Astrocyte (in vitro differentiated cells and primary cell): ENCODE measurements around the gene PCMT1. TPM values are rescaled to one million over a fixed set of nuclear protein-coding genes. Genes with fewer than 3 reads are reported as not detected.
"Not testable (repeated sequence)": the region's sequence is repeated elsewhere in the genome, so short reads cannot be mapped to it uniquely, and the experiment has no call there.

ENCODE experiments used
- DNase-seq: peaks from one replicate; pipeline ENCODE4 v3.0.0-alpha.2; 2010; ENCODE audit warnings: low read depth
- FAIRE-seq: peaks from 2 replicates; lab custom pipeline; 2011; peaks lifted over from hg19 to GRCh38; lab: Jason Lieb, UNC
- H2AFZ ChIP-seq: 2 replicates; pipeline ENCODE4 v1.6.0; 2012; ENCODE audit warnings: low read depth, low read length, inconsistent platforms
- H3K27ac ChIP-seq: 2 replicates; pipeline ENCODE4 v1.5.1; 2011; ENCODE audit warnings: low read depth, low read length, inconsistent platforms
- H3K27me3 ChIP-seq: 2 replicates; pipeline ENCODE4 v1.6.0; 2011; ENCODE audit warnings: low read length, inconsistent platforms; ENCODE audit not compliant: insufficient read depth
- H3K36me3 ChIP-seq: 2 replicates; pipeline ENCODE4 v1.5.1; 2011; ENCODE audit warnings: low read length, inconsistent platforms; ENCODE audit not compliant: insufficient read depth
- H3K4me1 ChIP-seq: 2 replicates; pipeline ENCODE4 v1.5.1; 2011; ENCODE audit warnings: low read length, inconsistent platforms; ENCODE audit not compliant: insufficient read depth
- H3K4me2 ChIP-seq: 2 replicates; pipeline ENCODE4 v1.6.0; 2012; ENCODE audit warnings: low read length, inconsistent platforms
- H3K4me3 ChIP-seq: 2 replicates; pipeline ENCODE4 v1.5.1; 2011; ENCODE audit warnings: low read depth, mild to moderate bottlenecking, low read length, inconsistent platforms; ENCODE audit not compliant: insufficient read depth
- H3K79me2 ChIP-seq: 2 replicates; pipeline ENCODE4 v1.6.0; 2012; ENCODE audit warnings: mild to moderate bottlenecking, low read length, inconsistent platforms; ENCODE audit not compliant: insufficient read depth
- H3K9ac ChIP-seq: 2 replicates; pipeline ENCODE4 v1.6.0; 2012; ENCODE audit warnings: mild to moderate bottlenecking, low read length, inconsistent platforms
- H3K9me3 ChIP-seq: 2 replicates; pipeline ENCODE4 v1.5.1; 2012; ENCODE audit warnings: low read depth, mild to moderate bottlenecking, low read length, inconsistent platforms; ENCODE audit not compliant: insufficient read depth
- H4K20me1 ChIP-seq: 2 replicates; pipeline ENCODE4 v1.6.0; 2012; ENCODE audit warnings: low read length, inconsistent platforms; ENCODE audit not compliant: insufficient read depth
- H3K27ac Mint-ChIP-seq: one replicate; pipeline ENCODE4 v1.8.0; 2021; ENCODE audit warnings: mild to moderate bottlenecking, mixed read lengths; ENCODE audit not compliant: unreplicated experiment
- H3K27me3 Mint-ChIP-seq: one replicate; pipeline ENCODE4 v1.8.0; 2021; ENCODE audit warnings: low read depth, mixed read lengths; ENCODE audit not compliant: unreplicated experiment
- H3K36me3 Mint-ChIP-seq: one replicate; pipeline ENCODE4 v1.8.0; 2021; ENCODE audit warnings: low read depth, mixed read lengths; ENCODE audit not compliant: unreplicated experiment
- H3K4me1 Mint-ChIP-seq: one replicate; pipeline ENCODE4 v1.8.0; 2021; ENCODE audit warnings: low read depth, mixed read lengths; ENCODE audit not compliant: unreplicated experiment
- H3K4me3 Mint-ChIP-seq: one replicate; pipeline ENCODE4 v1.8.0; 2021; ENCODE audit warnings: mild to moderate bottlenecking, moderate library complexity, mixed read lengths; ENCODE audit not compliant: unreplicated experiment
- H3K9me3 Mint-ChIP-seq: one replicate; pipeline ENCODE4 v1.8.0; 2021; ENCODE audit warnings: mild to moderate bottlenecking, mixed read lengths; ENCODE audit not compliant: unreplicated experiment
- EZH2 ChIP-seq: IDR thresholded peaks from 2 replicates; pipeline ENCODE4 v1.6.1; 2012; ENCODE audit warnings: mild to moderate bottlenecking, low read length, inconsistent platforms; ENCODE audit not compliant: insufficient read depth
- total RNA-seq: library from RNA; stranded (reverse); gene quantifications from 2 replicates; pipeline ENCODE4 v1.2.1, GENCODE V29; 2021
- TF ChIP-seq, protein P1 (sequence below): IDR thresholded peaks from 2 replicates; pipeline ENCODE4 v1.5.1; 2011; ENCODE audit warnings: low read depth, mild to moderate bottlenecking, inconsistent platforms, low read length, moderate library complexity; ENCODE audit not compliant: insufficient read depth

PCMT1 gene
- total RNA-seq, 1 donor from 2014 or later: 127 TPM

DNA sequence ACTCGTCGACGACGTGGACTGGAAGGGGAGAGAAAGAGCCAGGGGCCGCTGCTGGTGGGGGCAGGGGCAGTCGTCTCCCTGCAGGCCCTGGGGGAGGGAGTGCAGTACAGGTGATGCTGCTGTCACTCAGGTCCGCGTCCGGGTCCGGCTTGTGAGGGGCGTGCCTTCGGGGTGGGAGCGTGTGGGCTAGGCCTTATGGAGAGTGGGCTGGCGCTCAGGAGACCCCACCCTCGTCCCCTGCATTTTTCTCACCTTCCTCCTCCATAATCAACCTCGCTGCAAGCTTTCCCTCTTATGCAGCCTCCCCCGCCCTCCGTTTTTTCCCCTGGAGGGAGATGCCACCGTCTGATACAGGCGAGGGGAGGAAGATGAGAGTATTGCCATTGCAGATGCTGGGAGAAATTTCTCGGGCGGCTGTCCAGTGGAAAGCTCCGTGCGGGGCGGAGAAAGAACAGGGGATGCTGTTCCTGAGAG lies 632 bp downstream of the PCMT1 start:
- no peaks in the 10 kb centered on the region for H3K9me3 ChIP-seq
- peak overlapping the region; percentile 95 for H3K4me3 ChIP-seq
- no peak for FAIRE-seq
- H3K27me3 ChIP-seq: no peaks in the 10 kb centered on the region
- peak overlapping the region; percentile 91 for H2AFZ ChIP-seq
- no peaks in the 10 kb centered on the region for H3K9me3 Mint-ChIP-seq
- peaks cover 70% of the 10 kb centered on the region for H3K79me2 ChIP-seq
- H3K4me1 Mint-ChIP-seq: peaks cover 6% of the 10 kb centered on the region
- H3K4me1 ChIP-seq: peaks cover 9% of the 10 kb centered on the region
- peak overlapping the region; percentile 81 for H3K27ac ChIP-seq
- peaks cover 48% of the 10 kb centered on the region for H4K20me1 ChIP-seq
- DNase-seq: peak; percentile 45
- no peaks in the 10 kb centered on the region for H3K36me3 ChIP-seq
- H3K9ac ChIP-seq: peak overlapping the region; percentile 96
- TF ChIP-seq EZH2: no peak
- TF ChIP-seq, protein P1, sequence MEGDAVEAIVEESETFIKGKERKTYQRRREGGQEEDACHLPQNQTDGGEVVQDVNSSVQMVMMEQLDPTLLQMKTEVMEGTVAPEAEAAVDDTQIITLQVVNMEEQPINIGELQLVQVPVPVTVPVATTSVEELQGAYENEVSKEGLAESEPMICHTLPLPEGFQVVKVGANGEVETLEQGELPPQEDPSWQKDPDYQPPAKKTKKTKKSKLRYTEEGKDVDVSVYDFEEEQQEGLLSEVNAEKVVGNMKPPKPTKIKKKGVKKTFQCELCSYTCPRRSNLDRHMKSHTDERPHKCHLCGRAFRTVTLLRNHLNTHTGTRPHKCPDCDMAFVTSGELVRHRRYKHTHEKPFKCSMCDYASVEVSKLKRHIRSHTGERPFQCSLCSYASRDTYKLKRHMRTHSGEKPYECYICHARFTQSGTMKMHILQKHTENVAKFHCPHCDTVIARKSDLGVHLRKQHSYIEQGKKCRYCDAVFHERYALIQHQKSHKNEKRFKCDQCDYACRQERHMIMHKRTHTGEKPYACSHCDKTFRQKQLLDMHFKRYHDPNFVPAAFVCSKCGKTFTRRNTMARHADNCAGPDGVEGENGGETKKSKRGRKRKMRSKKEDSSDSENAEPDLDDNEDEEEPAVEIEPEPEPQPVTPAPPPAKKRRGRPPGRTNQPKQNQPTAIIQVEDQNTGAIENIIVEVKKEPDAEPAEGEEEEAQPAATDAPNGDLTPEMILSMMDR: no peak
- peak overlapping the region; percentile 92 for H3K4me2 ChIP-seq
- H3K36me3 Mint-ChIP-seq: no peaks in the 10 kb centered on the region
- H3K4me3 Mint-ChIP-seq: peak overlapping the region; percentile 96
- H3K27me3 Mint-ChIP-seq: no peaks in the 10 kb centered on the region
- H3K27ac Mint-ChIP-seq: peak overlapping the region; percentile 83

GRCh38 chr6:149751239-149751638 lies 1.7 kb downstream of the PCMT1 start:
- TF ChIP-seq, protein P1: no peak
- TF ChIP-seq EZH2: no peak
- Histone ChIP-seq H3K9me3 (no peaks in the 10 kb centered on the region), H2AFZ (no peak overlapping the region), H3K36me3 (no peaks in the 10 kb centered on the region), H3K4me1 (peaks cover 4% of the 10 kb centered on the region), H3K9ac (no peak overlapping the region), H3K27me3 (no peaks in the 10 kb centered on the region), H4K20me1 (peaks cover 57% of the 10 kb centered on the region), H3K27ac (no peak overlapping the region), H3K4me2 (peak overlapping the region; percentile 92), H3K4me3 (no peak overlapping the region), H3K79me2 (peaks cover 70% of the 10 kb centered on the region)
- Mint-ChIP-seq H3K4me1 (peaks cover 6% of the 10 kb centered on the region), H3K36me3 (no peaks in the 10 kb centered on the region), H3K4me3 (peak overlapping the region; percentile 96), H3K27me3 (no peaks in the 10 kb centered on the region), H3K27ac (no peak overlapping the region), H3K9me3 (no peaks in the 10 kb centered on the region)
- no peak for FAIRE-seq
- DNase-seq: no peak

DNA sequence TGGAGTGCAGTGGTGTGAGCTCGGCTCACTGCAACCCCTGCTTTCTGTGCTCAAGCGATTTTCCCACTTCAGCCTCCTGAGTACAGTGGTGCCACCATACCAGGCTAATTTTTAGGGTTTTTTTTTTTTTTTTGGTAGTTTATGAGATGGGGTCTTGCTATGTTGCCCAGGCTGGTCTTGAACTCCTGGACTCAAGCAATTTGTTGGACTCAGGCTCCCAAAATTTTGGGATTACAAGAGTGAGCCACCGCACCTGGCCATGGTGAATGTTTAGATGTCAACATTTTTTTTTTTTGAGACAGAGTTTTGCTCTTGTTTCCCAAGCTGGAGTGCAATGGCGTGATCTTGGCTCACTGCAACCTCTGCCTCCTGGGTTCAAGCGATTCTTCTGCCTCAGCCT lies 2.4 kb downstream of the PCMT1 start:
- not testable (repeated sequence) for H3K27ac Mint-ChIP-seq, H3K36me3 Mint-ChIP-seq, H3K9me3 ChIP-seq, H3K27me3 Mint-ChIP-seq, H3K36me3 ChIP-seq, H3K9ac ChIP-seq, H3K4me1 Mint-ChIP-seq, H3K4me3 ChIP-seq, H2AFZ ChIP-seq, H3K4me1 ChIP-seq, FAIRE-seq, DNase-seq, H3K27ac ChIP-seq, H3K27me3 ChIP-seq, H3K9me3 Mint-ChIP-seq
- peak overlapping the region; percentile 96 for H3K4me3 Mint-ChIP-seq
- Histone ChIP-seq H4K20me1 (peaks cover 57% of the 10 kb centered on the region), H3K4me2 (peak overlapping the region; percentile 9), H3K79me2 (peaks cover 74% of the 10 kb centered on the region)
